SK-N-SH treated with all-trans-retinoic acid at 6 μM for 48 hours (cell line): ENCODE results near the gene RAD51B.

ENCODE experiments used
- PPARA ChIP-seq: fragments of 250-450 bp; sonication (Bioruptor Pico); IDR thresholded peaks from 2 replicates; pipeline ENCODE4 v1.5.0; 2020; ENCODE audit warnings: mild to moderate bottlenecking, borderline replicate concordance
- ZFP30 ChIP-seq: fragments of 450-650 bp; formaldehyde crosslinking; IDR thresholded peaks from 2 replicates; pipeline ENCODE4 v1.5.0; 2022; ENCODE audit warnings: mild to moderate bottlenecking, moderate library complexity

DNA sequence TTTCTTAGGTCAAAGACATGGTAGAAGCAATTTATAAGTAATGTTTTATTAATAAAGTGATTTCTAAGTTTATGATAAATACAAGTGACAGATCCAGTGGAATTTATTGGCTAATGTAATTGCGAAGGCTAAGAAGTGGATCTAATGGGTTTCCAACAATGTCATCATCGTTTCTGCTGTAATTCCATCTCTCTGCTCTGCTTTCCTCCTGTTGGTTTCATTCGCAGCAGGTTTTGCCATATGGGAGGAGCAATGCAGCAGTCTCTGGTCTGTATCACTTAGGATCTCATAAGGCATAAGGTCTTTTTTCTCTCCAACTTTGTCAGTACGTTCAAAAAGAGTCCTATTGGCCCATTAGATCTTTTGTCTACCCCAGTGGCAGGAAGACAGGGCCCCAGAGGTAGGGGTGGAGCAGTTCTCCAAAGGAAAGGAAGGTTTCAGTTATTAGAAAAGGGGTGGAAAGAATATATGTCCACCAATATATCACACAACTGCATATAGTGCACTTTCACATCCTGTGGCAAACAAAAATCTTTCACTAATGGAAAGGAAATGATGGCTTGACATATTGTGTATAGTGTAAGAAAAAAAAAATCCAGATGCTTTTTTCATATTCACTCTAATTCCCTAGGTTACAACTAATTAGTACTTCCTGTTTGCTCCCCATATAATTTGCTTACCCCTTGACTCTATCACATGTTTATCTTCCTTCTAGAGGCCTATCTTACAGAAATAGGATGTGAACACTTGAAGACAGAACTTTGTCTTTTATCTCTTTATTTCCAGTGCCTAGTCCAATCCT lies 522.0 kb downstream of the RAD51B start:
- TF ChIP-seq PPARA = no peak
- no peak for TF ChIP-seq ZFP30 (CRISPR knock-in tag)
